Measurements from ENCODE around the gene CTNNA3. TPM values are rescaled to one million over a fixed set of nuclear protein-coding genes. Genes with fewer than 3 reads are reported as not detected.

CTNNA3 gene
- under 1 TPM; under 0.01 to 0.33 TPM for total RNA-seq

DNA sequence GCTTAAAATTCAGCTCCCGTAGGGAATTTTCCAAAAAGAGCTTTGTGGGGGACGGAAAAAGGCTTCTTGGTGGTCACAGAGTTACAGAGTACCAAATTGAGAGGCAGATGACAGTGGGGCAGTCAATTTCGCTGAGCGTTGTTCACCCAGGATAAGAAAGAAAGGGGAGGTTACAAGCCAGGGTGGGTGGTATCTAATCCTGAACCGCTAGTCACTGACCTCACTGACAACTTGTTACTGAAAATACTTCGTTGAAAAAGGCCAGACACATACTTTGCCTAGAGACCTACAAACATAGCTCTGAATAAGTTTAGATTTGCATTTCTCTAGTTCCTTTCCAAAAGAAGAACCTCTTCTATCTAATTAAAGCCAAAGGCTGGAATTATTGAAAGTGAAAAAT lies at the start of gene CTNNA3:
Gene CTNNA3, minus strand, starts transcription at position 167 of the 400 bp plus-strand sequence.
- no peak within 1 kb of the TSS for H3K27ac ChIP-seq
- intact Hi-C loops (cut with DNase I) = loop anchor here (5.0 kb wide), 1 partner anchor 86 kb away; no protein-coding TSS in a partner anchor
- H3K27me3 ChIP-seq = no peaks in the 10 kb centered on the region
- H3K4me1 ChIP-seq = peaks cover 5% of the 10 kb centered on the region
- H3K36me3 ChIP-seq (replicated peaks in 1 of 2; ENCODE audit: insufficient read depth in 1 of 2, low read depth in 2 of 2) = no peaks in the 10 kb centered on the region
- no peaks in the 10 kb centered on the region for H3K9me3 ChIP-seq
- DNase-seq = no peak
- no peak for ATAC-seq
- 41 to 42% methylated on average over 6 of the region's 6 CpGs for WGBS, 2 donors
- TF ChIP-seq, protein P1, sequence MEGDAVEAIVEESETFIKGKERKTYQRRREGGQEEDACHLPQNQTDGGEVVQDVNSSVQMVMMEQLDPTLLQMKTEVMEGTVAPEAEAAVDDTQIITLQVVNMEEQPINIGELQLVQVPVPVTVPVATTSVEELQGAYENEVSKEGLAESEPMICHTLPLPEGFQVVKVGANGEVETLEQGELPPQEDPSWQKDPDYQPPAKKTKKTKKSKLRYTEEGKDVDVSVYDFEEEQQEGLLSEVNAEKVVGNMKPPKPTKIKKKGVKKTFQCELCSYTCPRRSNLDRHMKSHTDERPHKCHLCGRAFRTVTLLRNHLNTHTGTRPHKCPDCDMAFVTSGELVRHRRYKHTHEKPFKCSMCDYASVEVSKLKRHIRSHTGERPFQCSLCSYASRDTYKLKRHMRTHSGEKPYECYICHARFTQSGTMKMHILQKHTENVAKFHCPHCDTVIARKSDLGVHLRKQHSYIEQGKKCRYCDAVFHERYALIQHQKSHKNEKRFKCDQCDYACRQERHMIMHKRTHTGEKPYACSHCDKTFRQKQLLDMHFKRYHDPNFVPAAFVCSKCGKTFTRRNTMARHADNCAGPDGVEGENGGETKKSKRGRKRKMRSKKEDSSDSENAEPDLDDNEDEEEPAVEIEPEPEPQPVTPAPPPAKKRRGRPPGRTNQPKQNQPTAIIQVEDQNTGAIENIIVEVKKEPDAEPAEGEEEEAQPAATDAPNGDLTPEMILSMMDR (IDR thresholded peaks at IDR 0.05) = no peak
- no peak for TF ChIP-seq POLR2A (IDR thresholded peaks at IDR 0.05)
- no peak within 1 kb of the TSS for H3K4me3 ChIP-seq

DNA sequence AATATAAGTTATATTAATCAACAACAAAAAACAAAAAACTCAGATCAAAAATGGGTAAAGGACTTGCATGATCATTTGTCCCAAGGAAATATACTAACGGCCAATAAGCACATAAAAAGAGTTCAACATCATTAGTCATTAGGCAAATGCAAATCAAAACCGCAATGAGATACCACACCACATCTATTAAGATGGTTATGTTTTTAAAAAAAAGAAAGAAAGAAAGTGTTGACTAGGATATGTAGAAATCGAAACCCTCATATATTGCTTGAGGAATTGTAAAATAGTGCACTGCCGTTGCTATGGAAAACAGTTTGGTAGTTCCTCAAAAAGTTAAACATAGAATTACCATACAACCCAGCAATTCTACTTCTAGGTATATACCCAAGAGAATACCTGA lies 39.4 kb upstream of the CTNNA3 start:
- no peak overlapping the region for H3K27ac ChIP-seq
- H3K27me3 ChIP-seq = no peaks in the 10 kb centered on the region
- H3K4me1 ChIP-seq = no peaks in the 10 kb centered on the region
- no peaks in the 10 kb centered on the region for H3K36me3 ChIP-seq (replicated peaks in 1 of 2; ENCODE audit: insufficient read depth in 1 of 2, low read depth in 2 of 2)
- ATAC-seq = no peak
- 78 to 82% methylated on average over 4 of the region's 4 CpGs for WGBS, 2 donors
- TF ChIP-seq POLR2A (IDR thresholded peaks at IDR 0.05) = no peak
- TF ChIP-seq, protein P1 (IDR thresholded peaks at IDR 0.05) = no peak
- H3K4me3 ChIP-seq = no peak overlapping the region
- DNase-seq = no peak
- intact Hi-C loops (cut with DNase I) = no loop called here
- H3K9me3 ChIP-seq = no peaks in the 10 kb centered on the region

DNA sequence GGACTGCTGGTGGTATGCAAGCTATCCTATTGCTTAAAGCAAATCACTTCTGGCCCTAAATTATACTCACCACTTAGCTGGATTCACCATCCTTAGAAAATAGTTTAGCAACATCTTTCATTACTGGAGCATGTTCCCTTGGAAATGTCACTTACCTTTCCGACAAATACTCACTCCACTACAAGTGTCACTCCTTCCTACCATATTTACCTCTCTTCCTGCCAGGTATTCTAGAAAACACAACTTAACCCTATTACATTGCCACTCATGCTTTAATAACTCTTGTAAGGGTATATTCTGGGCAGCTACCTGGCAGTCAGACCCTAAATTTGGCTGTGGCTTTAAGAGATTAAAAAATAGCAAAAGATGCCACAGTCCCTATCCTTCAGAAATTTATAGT lies 37.5 kb upstream of the CTNNA3 start:
- WGBS, 2 donors = 94 to 97% methylated on average over 1 of the region's 1 CpG
- no peak overlapping the region for H3K27ac ChIP-seq
- no peaks in the 10 kb centered on the region for H3K36me3 ChIP-seq (replicated peaks in 1 of 2; ENCODE audit: insufficient read depth in 1 of 2, low read depth in 2 of 2)
- ATAC-seq (no peak), DNase-seq (no peak)
- intact Hi-C loops (cut with DNase I) = no loop called here
- TF ChIP-seq POLR2A (IDR thresholded peaks at IDR 0.05) = no peak
- TF ChIP-seq, protein P1 (IDR thresholded peaks at IDR 0.05) = no peak
- H3K27me3 ChIP-seq = no peaks in the 10 kb centered on the region
- H3K4me3 ChIP-seq = no peak overlapping the region
- no peaks in the 10 kb centered on the region for H3K9me3 ChIP-seq
- no peaks in the 10 kb centered on the region for H3K4me1 ChIP-seq

DNA sequence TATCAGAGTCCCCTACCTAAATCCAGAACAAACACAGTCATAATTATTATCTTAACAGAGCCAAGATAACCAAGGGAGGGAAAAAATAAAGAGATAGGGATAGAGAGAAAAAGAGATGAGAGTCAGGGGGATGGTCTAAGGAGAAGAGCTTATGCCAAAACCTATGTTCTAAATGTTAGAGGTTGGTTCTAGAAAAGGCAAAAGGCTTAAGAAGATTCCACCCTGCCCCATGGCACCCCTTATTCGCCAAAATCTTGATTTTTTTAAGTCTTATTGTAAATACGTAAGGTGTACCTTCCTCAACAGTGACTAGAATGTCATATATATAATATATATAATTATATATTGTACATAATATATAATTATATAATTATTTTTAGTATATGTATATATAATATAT lies 29.6 kb upstream of the CTNNA3 start:
- no peaks in the 10 kb centered on the region for H3K4me1 ChIP-seq
- H3K27me3 ChIP-seq = no peaks in the 10 kb centered on the region
- intact Hi-C loops (cut with DNase I) = no loop called here
- no peaks in the 10 kb centered on the region for H3K9me3 ChIP-seq
- 85 to 93% methylated on average over 2 of the region's 2 CpGs for WGBS, 2 donors
- ATAC-seq = no peak
- no peak overlapping the region for H3K27ac ChIP-seq
- TF ChIP-seq, protein P1 (IDR thresholded peaks at IDR 0.05) = no peak
- no peak for TF ChIP-seq POLR2A (IDR thresholded peaks at IDR 0.05)
- no peak overlapping the region for H3K4me3 ChIP-seq
- no peak for DNase-seq
- H3K36me3 ChIP-seq (replicated peaks in 1 of 2; ENCODE audit: insufficient read depth in 1 of 2, low read depth in 2 of 2) = no peaks in the 10 kb centered on the region

DNA sequence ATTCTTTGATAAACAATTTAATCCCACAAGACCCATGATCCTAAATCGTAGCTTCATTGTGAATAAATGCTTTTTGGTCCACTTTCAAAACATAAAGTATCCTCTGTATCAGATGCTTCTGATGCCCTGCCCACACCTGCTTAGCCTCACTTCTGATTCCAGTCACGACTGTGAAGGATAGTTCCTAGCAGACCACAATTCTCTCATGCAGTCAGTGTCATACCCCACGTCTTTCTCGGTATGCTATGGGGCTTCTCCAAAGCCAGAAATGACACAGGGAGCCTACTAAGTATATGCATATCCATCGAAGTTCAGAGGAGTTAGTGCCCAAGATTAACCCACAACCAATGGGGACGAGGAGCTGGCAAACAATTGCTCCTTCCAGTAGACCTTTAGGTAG lies 27.6 kb upstream of the CTNNA3 start:
- 71% methylated on average over 6 of the region's 6 CpGs for WGBS, 2 donors
- intact Hi-C loops (cut with DNase I) = no loop called here
- no peak for ATAC-seq
- no peaks in the 10 kb centered on the region for H3K36me3 ChIP-seq (replicated peaks in 1 of 2; ENCODE audit: insufficient read depth in 1 of 2, low read depth in 2 of 2)
- no peaks in the 10 kb centered on the region for H3K9me3 ChIP-seq
- TF ChIP-seq POLR2A (IDR thresholded peaks at IDR 0.05) = no peak
- TF ChIP-seq, protein P1 (IDR thresholded peaks at IDR 0.05) = no peak
- H3K4me3 ChIP-seq = no peak overlapping the region
- no peaks in the 10 kb centered on the region for H3K27me3 ChIP-seq
- no peak for DNase-seq
- no peak overlapping the region for H3K27ac ChIP-seq
- no peaks in the 10 kb centered on the region for H3K4me1 ChIP-seq
